ENCODE measurements around the gene CRKL.
"Not testable (repeated sequence)": the region's sequence is repeated elsewhere in the genome, so short reads cannot be mapped to it uniquely, and the experiment has no call there.

CRKL gene

GRCh38 chr22:20970939-20971657, 53.9 kb downstream of the CRKL start:
- CTCF ChIA-PET: interaction anchor here (1.3 to 2.5 kb wide), 2 partner anchors 10 to 11 kb away, joined by 4 to 8 read pairs; partner anchors contain the start of gene LZTR1
- TF ChIP-seq SP1 (IDR thresholded peaks at IDR 0.05): no peak
- TF ChIP-seq BHLHE40 (IDR thresholded peaks at IDR 0.05; ENCODE audit: borderline replicate concordance): no peak
- no peak for TF ChIP-seq NFRKB (IDR thresholded peaks at IDR 0.05)
- no peak for TF ChIP-seq HDGF (IDR thresholded peaks at IDR 0.05; ENCODE audit: borderline replicate concordance)
- POLR2A ChIA-PET: interaction anchor here (1.1 to 8.1 kb wide), 2 partner anchors 10 to 28 kb away, joined by 4 to 92 read pairs; partner anchors contain the start of gene LZTR1
- DNase-seq (ENCODE audit: extremely low spot score): no peak

- ChIA-PET CTCF (interaction anchor here (1.3 to 2.5 kb wide), 2 partner anchors 10 to 11 kb away, joined by 4 to 8 read pairs; partner anchors contain the start of gene LZTR1), POLR2A (interaction anchor here (0.6 to 8.1 kb wide), 5 partner anchors 9 to 86 kb away, joined by 3 to 92 read pairs (median 4); partner anchors contain the start of genes LZTR1 and THAP7)
Measured at GRCh38 chr22:20972014-20972694, 54.9 kb downstream of the CRKL start.

GRCh38 chr22:20972933-20973577, 55.8 kb downstream of the CRKL start:
- CTCF ChIA-PET: interaction anchor here (0.6 to 1.6 kb wide), 2 partner anchors 9 to 130 kb away, joined by 3 to 8 read pairs; partner anchors contain the start of gene LZTR1
- TF ChIP-seq BHLHE40 (IDR thresholded peaks at IDR 0.05; ENCODE audit: borderline replicate concordance) (no peak), TARDBP (IDR thresholded peaks at IDR 0.05) (no peak), LEF1 (IDR thresholded peaks at IDR 0.05; ENCODE audit: borderline replicate concordance) (no peak), FOXA1 (IDR thresholded peaks at IDR 0.05) (no peak), SP1 (IDR thresholded peaks at IDR 0.05) (no peak), PKNOX1 (IDR thresholded peaks at IDR 0.05) (no peak), SUZ12 (IDR thresholded peaks at IDR 0.05) (no peak), FOXK2 (IDR thresholded peaks at IDR 0.05) (no peak), HDGF (IDR thresholded peaks at IDR 0.05; ENCODE audit: borderline replicate concordance) (no peak), CTBP1 (IDR thresholded peaks at IDR 0.05; ENCODE audit: borderline replicate concordance) (no peak), ZNF384 (IDR thresholded peaks at IDR 0.05) (no peak), ARNT (IDR thresholded peaks at IDR 0.05) (no peak)
- DNase-seq (ENCODE audit: extremely low spot score): no peak
- POLR2A ChIA-PET: interaction anchor here (0.8 to 8.1 kb wide), 3 partner anchors 8 to 29 kb away, joined by 4 to 92 read pairs (median 6); partner anchors contain the start of genes LZTR1 and THAP7

More at GRCh38 chr22:20972014-20972694, 54.9 kb downstream of the CRKL start:
- DNase-seq (ENCODE audit: extremely low spot score): not testable (repeated sequence)

GRCh38 chr22:20973634-20974286, 56.6 kb downstream of the CRKL start:
- ChIA-PET POLR2A (interaction anchor here (1.4 to 8.1 kb wide), 3 partner anchors 8 to 57 kb away, joined by 3 to 92 read pairs (median 4); partner anchors contain the start of genes CRKL and LZTR1), CTCF (interaction anchor here (0.6 to 1.6 kb wide), 2 partner anchors 8 to 129 kb away, joined by 3 to 8 read pairs; partner anchors contain the start of gene LZTR1)
- DNase-seq (ENCODE audit: extremely low spot score): no peak
- TF ChIP-seq FOXK2 (IDR thresholded peaks at IDR 0.05) (no peak), ELF4 (IDR thresholded peaks at IDR 0.05) (no peak), FOXA1 (IDR thresholded peaks at IDR 0.05) (no peak), LEF1 (IDR thresholded peaks at IDR 0.05; ENCODE audit: borderline replicate concordance) (no peak), TARDBP (IDR thresholded peaks at IDR 0.05) (no peak), SUZ12 (IDR thresholded peaks at IDR 0.05) (no peak), CTBP1 (IDR thresholded peaks at IDR 0.05; ENCODE audit: borderline replicate concordance) (no peak), NFRKB (IDR thresholded peaks at IDR 0.05) (no peak), ARNT (IDR thresholded peaks at IDR 0.05) (no peak), BHLHE40 (IDR thresholded peaks at IDR 0.05; ENCODE audit: borderline replicate concordance) (no peak), HDGF (IDR thresholded peaks at IDR 0.05; ENCODE audit: borderline replicate concordance) (no peak), PKNOX1 (IDR thresholded peaks at IDR 0.05) (no peak), SP1 (IDR thresholded peaks at IDR 0.05) (no peak), L3MBTL2 (conservative IDR thresholded peaks at IDR 0.05) (no peak), FOXM1 (IDR thresholded peaks at IDR 0.05; ENCODE audit: borderline replicate concordance) (no peak), ZNF384 (IDR thresholded peaks at IDR 0.05) (no peak)

GRCh38 chr22:20974336-20974955, 57.2 kb downstream of the CRKL start:
- TF ChIP-seq ARNT (IDR thresholded peaks at IDR 0.05) (no peak), LEF1 (IDR thresholded peaks at IDR 0.05; ENCODE audit: borderline replicate concordance) (no peak)
- ChIA-PET POLR2A (interaction anchor here (1.4 kb wide), 3 partner anchors 24 to 57 kb away, joined by 3 to 8 read pairs (median 4); partner anchors contain the start of genes CRKL and THAP7), CTCF (interaction anchor here (1.6 kb wide), 1 partner anchor 8 kb away, joined by 8 read pairs; the partner anchor contains the start of gene LZTR1)
- DNase-seq (ENCODE audit: extremely low spot score): no peak

Measured in HEK293T (cell line).